ENCODE measurements around the gene TOMM40.
A peak's percentile ranks its signal among the peaks of the same experiment; 100 is the strongest.
"Not testable (repeated sequence)": the region's sequence is repeated elsewhere in the genome, so short reads cannot be mapped to it uniquely, and the experiment has no call there.

Gene TOMM40

DNA sequence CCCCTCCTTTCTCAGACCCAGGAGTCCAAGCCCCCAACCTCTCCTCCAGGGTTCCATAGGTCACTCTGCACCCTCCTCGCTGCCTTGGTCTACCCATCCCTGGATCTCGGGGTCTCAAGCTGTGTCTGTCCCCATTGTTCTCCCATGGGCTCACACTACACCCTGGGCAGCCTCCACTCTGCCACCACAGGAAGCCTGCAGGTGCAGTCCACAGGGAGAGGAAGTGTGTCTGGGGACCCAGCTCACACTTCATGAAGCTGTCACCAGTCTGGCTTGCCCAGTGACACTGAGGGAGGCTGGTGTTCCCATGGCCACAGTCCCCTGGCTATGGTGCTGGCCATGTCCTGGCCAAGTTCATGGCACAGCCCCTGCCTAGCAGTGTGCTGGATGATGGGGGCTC is 39.6 kb upstream of the TOMM40 start:
- Histone ChIP-seq H3K27ac (ENCODE audit: low read depth, low read length) (no peak overlapping the region), H3K27me3 (ENCODE audit: control insufficient read depth in 1 of 2, insufficient read depth in 2 of 2, low read length in 2 of 2) (no peaks in the 10 kb centered on the region), H3K4me1 (ENCODE audit: control insufficient read depth in 1 of 2, insufficient read depth in 2 of 2, low read length in 2 of 2) (peaks cover 11 to 21% of the 10 kb centered on the region in 2 donors), H3K9me3 (ENCODE audit: control insufficient read depth in 1 of 2, low read length in 2 of 2) (no peaks in the 10 kb centered on the region), H3K36me3 (ENCODE audit: control insufficient read depth in 1 of 2, insufficient read depth in 2 of 2, low read length in 2 of 2) (no peaks in the 10 kb centered on the region), H3K9ac (ENCODE audit: low read depth in 1 of 2, low read length in 2 of 2) (no peak overlapping the region), H3K4me3 (ENCODE audit: low read depth in 1 of 2, low read length in 2 of 2) (no peak overlapping the region)

DNA sequence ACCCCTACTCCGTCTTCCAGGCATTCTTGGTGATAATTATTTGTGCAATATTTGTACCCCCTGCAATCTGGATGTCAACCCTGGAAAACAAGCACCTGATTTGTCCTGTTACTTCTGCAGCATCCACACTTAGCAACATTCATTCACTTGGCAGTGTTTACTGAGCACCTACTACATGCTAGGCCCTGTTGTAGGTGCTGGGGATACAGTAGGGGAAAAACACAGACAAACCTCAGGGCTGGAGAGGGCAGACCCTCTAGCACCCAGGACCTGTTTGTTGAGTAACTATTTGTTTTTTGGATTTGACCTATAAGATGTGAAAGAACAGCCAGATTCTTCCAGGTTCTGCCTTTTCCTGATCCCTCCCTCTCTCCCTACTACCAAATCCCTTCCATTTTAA is 35.4 kb upstream of the TOMM40 start:
- Histone ChIP-seq H3K36me3 (ENCODE audit: control insufficient read depth in 1 of 2, insufficient read depth in 2 of 2, low read length in 2 of 2) (peaks cover 0 to 8% of the 10 kb centered on the region in 2 donors), H3K27ac (ENCODE audit: low read depth, low read length) (no peak overlapping the region), H3K27me3 (ENCODE audit: control insufficient read depth in 1 of 2, insufficient read depth in 2 of 2, low read length in 2 of 2) (no peaks in the 10 kb centered on the region), H3K4me1 (ENCODE audit: control insufficient read depth in 1 of 2, insufficient read depth in 2 of 2, low read length in 2 of 2) (peaks cover 12 to 17% of the 10 kb centered on the region in 2 donors), H3K9me3 (ENCODE audit: control insufficient read depth in 1 of 2, low read length in 2 of 2) (no peaks in the 10 kb centered on the region), H3K4me3 (ENCODE audit: low read depth in 1 of 2, low read length in 2 of 2) (no peak overlapping the region), H3K9ac (ENCODE audit: low read depth in 1 of 2, low read length in 2 of 2) (no peak overlapping the region)

DNA sequence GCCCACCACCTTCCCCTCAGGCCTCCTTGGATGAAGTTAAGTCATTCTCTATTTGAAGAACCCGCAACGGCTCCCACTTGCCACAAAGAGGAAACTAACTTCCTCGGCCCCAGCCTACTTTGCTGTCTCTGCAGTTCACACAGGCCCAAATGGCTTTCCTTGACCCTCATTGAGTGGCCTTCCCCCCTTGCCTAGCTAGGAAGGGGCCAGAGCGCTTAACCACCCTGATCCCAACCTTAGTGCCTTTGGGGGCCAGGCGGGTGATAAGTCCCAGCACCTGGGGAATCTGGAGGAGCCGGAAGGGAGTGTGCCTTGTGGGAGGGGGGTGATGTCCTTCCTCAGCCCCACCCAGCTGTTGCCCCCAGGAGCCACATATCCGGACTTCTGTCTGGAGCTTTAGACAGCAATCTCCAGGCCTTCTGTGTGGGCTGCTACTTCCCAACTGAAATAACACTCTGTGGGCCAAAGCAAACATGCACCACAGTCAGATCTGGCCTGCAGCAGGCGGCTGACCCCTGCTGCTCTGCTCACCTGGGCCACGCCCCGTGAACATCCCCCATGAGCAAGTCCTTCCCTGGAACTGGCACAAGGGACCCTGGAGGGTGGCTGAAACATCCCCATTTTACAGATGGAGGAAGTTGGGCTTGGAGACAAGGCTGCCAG is 34.5 kb upstream of the TOMM40 start:
- Histone ChIP-seq H3K4me3 (ENCODE audit: low read depth in 1 of 2, low read length in 2 of 2) (no peak overlapping the region), H3K36me3 (ENCODE audit: control insufficient read depth in 1 of 2, insufficient read depth in 2 of 2, low read length in 2 of 2) (peaks cover 0 to 14% of the 10 kb centered on the region in 2 donors), H3K27ac (ENCODE audit: low read depth, low read length) (no peak overlapping the region), H3K9me3 (ENCODE audit: control insufficient read depth in 1 of 2, low read length in 2 of 2) (no peaks in the 10 kb centered on the region), H3K9ac (ENCODE audit: low read depth in 1 of 2, low read length in 2 of 2) (no peak overlapping the region), H3K27me3 (ENCODE audit: control insufficient read depth in 1 of 2, insufficient read depth in 2 of 2, low read length in 2 of 2) (no peaks in the 10 kb centered on the region), H3K4me1 (ENCODE audit: control insufficient read depth in 1 of 2, insufficient read depth in 2 of 2, low read length in 2 of 2) (peaks cover 12 to 17% of the 10 kb centered on the region in 2 donors)

DNA sequence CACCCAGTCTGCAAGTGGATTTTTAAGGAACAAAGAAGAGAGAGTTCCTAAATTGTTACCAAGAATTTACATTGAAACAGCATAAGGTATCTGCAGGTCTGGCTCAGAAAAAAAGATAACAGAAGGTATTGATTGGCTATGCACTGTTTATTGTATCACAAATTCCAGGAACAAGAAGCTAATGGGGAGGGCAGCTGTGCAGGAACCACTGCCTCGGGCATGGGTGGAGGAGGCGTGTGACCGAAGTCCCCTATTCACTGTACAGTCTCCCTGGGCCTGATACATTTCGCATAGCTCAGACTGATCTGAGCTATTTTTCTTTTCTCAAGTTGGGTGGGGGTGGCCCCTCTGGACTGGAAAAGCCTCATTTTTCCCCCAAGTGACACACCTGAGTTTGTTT is 33.2 kb upstream of the TOMM40 start:
- Histone ChIP-seq H3K4me1 (ENCODE audit: control insufficient read depth in 1 of 2, insufficient read depth in 2 of 2, low read length in 2 of 2) (peaks cover 12 to 17% of the 10 kb centered on the region in 2 donors), H3K27me3 (ENCODE audit: control insufficient read depth in 1 of 2, insufficient read depth in 2 of 2, low read length in 2 of 2) (no peaks in the 10 kb centered on the region), H3K27ac (ENCODE audit: low read depth, low read length) (peak overlapping the region; percentile 10), H3K9me3 (ENCODE audit: control insufficient read depth in 1 of 2, low read length in 2 of 2) (no peaks in the 10 kb centered on the region), H3K36me3 (ENCODE audit: control insufficient read depth in 1 of 2, insufficient read depth in 2 of 2, low read length in 2 of 2) (peaks cover 0 to 14% of the 10 kb centered on the region in 2 donors), H3K9ac (ENCODE audit: low read depth in 1 of 2, low read length in 2 of 2) (no peak overlapping the region), H3K4me3 (ENCODE audit: low read depth in 1 of 2, low read length in 2 of 2) (no peak overlapping the region)

DNA sequence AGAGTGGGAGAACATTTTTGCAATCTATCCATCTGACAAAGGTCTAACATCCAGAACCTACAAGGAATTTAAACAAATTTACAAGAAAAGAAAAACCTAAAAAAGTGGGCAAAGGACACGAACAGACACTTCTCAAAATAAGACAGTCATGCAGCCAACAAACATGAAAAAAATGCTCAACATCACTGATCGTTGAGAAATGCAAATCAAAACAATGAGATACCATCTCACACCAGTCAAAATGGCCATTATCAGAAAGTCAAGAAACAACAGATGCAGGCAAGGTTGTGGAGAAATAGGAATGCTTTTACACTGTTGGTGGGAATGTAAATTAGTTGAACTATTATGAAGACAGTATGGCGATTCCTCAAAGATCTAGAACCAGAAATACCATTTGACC is 29.5 kb upstream of the TOMM40 start:
- H3K36me3 ChIP-seq (ENCODE audit: control insufficient read depth in 1 of 2, insufficient read depth in 2 of 2, low read length in 2 of 2): peaks cover 0 to 21% of the 10 kb centered on the region in 2 donors
- not testable (repeated sequence) for H3K9ac ChIP-seq (ENCODE audit: low read depth in 1 of 2, low read length in 2 of 2); H3K27me3 ChIP-seq (ENCODE audit: control insufficient read depth in 1 of 2, insufficient read depth in 2 of 2, low read length in 2 of 2); H3K4me3 ChIP-seq (ENCODE audit: low read depth in 1 of 2, low read length in 2 of 2); H3K9me3 ChIP-seq (ENCODE audit: control insufficient read depth in 1 of 2, low read length in 2 of 2); H3K27ac ChIP-seq (ENCODE audit: low read depth, low read length)
- peaks cover 7 to 12% of the 10 kb centered on the region in 2 donors for H3K4me1 ChIP-seq (ENCODE audit: control insufficient read depth in 1 of 2, insufficient read depth in 2 of 2, low read length in 2 of 2)

DNA sequence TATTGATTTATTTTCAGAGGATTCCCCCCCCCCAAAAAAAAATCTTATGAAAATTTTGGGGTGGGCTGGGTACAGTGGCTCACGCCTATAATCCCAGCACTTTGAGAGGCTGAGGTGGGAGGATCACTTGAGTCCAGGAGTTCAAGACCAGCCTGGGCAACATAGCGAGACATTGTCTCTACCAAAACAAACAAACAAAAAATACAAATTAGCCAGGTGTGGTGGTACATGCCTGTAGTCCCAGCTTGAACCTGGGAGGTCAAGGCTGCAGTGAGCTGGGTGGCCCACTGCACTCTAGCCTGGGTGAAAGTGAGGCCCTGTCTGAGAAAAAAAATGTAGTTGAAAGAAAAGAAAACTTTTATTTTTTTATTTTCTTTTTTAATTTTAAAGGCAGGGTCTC is 27.1 kb upstream of the TOMM40 start:
- H3K9ac ChIP-seq (ENCODE audit: low read depth in 1 of 2, low read length in 2 of 2): no peak overlapping the region
- no peaks in the 10 kb centered on the region for H3K27me3 ChIP-seq (ENCODE audit: control insufficient read depth in 1 of 2, insufficient read depth in 2 of 2, low read length in 2 of 2)
- H3K4me3 ChIP-seq (ENCODE audit: low read depth in 1 of 2, low read length in 2 of 2): no peak overlapping the region
- no peak overlapping the region for H3K27ac ChIP-seq (ENCODE audit: low read depth, low read length)
- peaks cover 2 to 3% of the 10 kb centered on the region in 2 donors for H3K4me1 ChIP-seq (ENCODE audit: control insufficient read depth in 1 of 2, insufficient read depth in 2 of 2, low read length in 2 of 2)
- peaks cover 0 to 21% of the 10 kb centered on the region in 2 donors for H3K36me3 ChIP-seq (ENCODE audit: control insufficient read depth in 1 of 2, insufficient read depth in 2 of 2, low read length in 2 of 2)
- H3K9me3 ChIP-seq (ENCODE audit: control insufficient read depth in 1 of 2, low read length in 2 of 2): no peaks in the 10 kb centered on the region

DNA sequence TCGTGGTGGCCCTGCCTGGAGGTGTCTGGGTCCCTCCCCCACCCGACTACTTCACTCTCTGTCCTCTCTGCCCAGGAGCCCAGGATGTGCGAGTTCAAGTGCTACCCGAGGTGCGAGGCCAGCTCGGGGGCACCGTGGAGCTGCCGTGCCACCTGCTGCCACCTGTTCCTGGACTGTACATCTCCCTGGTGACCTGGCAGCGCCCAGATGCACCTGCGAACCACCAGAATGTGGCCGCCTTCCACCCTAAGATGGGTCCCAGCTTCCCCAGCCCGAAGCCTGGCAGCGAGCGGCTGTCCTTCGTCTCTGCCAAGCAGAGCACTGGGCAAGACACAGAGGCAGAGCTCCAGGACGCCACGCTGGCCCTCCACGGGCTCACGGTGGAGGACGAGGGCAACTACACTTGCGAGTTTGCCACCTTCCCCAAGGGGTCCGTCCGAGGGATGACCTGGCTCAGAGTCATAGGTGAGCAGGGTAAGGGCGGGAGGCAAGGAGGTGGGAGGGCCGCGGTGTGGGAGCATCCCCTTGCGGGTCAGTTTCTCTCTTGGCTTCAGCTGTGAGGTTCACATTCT is 25.8 kb upstream of the TOMM40 start:
- Histone ChIP-seq H3K4me3 (ENCODE audit: low read depth in 1 of 2, low read length in 2 of 2) (no peak overlapping the region), H3K9me3 (ENCODE audit: control insufficient read depth in 1 of 2, low read length in 2 of 2) (no peaks in the 10 kb centered on the region), H3K36me3 (ENCODE audit: control insufficient read depth in 1 of 2, insufficient read depth in 2 of 2, low read length in 2 of 2) (peaks cover 0 to 17% of the 10 kb centered on the region in 2 donors), H3K27ac (ENCODE audit: low read depth, low read length) (no peak overlapping the region), H3K27me3 (ENCODE audit: control insufficient read depth in 1 of 2, insufficient read depth in 2 of 2, low read length in 2 of 2) (no peaks in the 10 kb centered on the region), H3K9ac (ENCODE audit: low read depth in 1 of 2, low read length in 2 of 2) (no peak overlapping the region), H3K4me1 (ENCODE audit: control insufficient read depth in 1 of 2, insufficient read depth in 2 of 2, low read length in 2 of 2) (peaks cover 8 to 9% of the 10 kb centered on the region in 2 donors)

DNA sequence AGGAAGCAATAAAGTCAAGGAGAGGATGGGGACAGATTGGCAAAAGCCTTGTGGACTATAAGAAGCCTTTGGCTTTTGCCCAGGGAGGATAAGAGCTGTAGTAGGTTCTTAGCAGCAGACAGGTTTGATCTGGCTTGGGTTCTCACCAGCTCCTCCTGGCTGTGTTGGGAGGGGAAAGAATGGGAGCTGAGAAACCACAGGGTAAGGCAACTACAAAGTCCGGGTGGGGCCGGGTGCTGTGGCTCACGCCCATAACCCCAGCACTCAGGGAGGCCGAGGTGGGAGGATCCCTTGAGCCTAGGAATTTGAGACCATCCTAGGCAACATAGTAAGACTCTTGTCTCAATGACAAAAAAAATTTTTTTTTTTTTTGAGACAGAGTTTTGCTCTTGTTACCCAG is 24.4 kb upstream of the TOMM40 start:
- Histone ChIP-seq H3K36me3 (ENCODE audit: control insufficient read depth in 1 of 2, insufficient read depth in 2 of 2, low read length in 2 of 2) (peaks cover 2 to 14% of the 10 kb centered on the region in 2 donors), H3K27me3 (ENCODE audit: control insufficient read depth in 1 of 2, insufficient read depth in 2 of 2, low read length in 2 of 2) (no peaks in the 10 kb centered on the region), H3K27ac (ENCODE audit: low read depth, low read length) (no peak overlapping the region), H3K9ac (ENCODE audit: low read depth in 1 of 2, low read length in 2 of 2) (no peak overlapping the region), H3K4me1 (ENCODE audit: control insufficient read depth in 1 of 2, insufficient read depth in 2 of 2, low read length in 2 of 2) (peaks cover 9 to 11% of the 10 kb centered on the region in 2 donors), H3K9me3 (ENCODE audit: control insufficient read depth in 1 of 2, low read length in 2 of 2) (no peaks in the 10 kb centered on the region), H3K4me3 (ENCODE audit: low read depth in 1 of 2, low read length in 2 of 2) (no peak overlapping the region)

DNA sequence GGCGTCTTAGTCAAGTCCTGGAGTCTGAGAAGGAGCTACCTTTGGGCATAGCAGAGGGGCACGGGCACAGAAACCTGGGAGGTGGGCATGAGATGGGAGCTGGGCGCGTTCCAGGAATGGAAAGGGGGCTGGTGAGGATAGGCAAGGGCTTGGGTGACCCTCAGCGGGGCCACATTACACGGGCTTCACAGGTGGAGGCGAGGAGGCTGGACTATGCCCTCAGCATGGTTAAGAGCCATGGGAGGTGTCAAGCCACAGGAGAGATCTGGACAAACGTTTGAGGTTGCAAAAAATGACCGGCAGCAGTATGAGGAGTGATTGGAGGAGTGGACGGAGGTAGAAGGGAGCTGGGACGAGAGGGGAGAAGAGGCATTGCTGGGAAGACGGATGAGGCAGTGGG is 23.5 kb upstream of the TOMM40 start:
- Histone ChIP-seq H3K9me3 (ENCODE audit: control insufficient read depth in 1 of 2, low read length in 2 of 2) (no peaks in the 10 kb centered on the region), H3K4me1 (ENCODE audit: control insufficient read depth in 1 of 2, insufficient read depth in 2 of 2, low read length in 2 of 2) (peaks cover 9 to 11% of the 10 kb centered on the region in 2 donors), H3K36me3 (ENCODE audit: control insufficient read depth in 1 of 2, insufficient read depth in 2 of 2, low read length in 2 of 2) (peaks cover 6 to 23% of the 10 kb centered on the region in 2 donors), H3K27ac (ENCODE audit: low read depth, low read length) (no peak overlapping the region), H3K4me3 (ENCODE audit: low read depth in 1 of 2, low read length in 2 of 2) (no peak overlapping the region), H3K9ac (ENCODE audit: low read depth in 1 of 2, low read length in 2 of 2) (no peak overlapping the region), H3K27me3 (ENCODE audit: control insufficient read depth in 1 of 2, insufficient read depth in 2 of 2, low read length in 2 of 2) (no peaks in the 10 kb centered on the region)

DNA sequence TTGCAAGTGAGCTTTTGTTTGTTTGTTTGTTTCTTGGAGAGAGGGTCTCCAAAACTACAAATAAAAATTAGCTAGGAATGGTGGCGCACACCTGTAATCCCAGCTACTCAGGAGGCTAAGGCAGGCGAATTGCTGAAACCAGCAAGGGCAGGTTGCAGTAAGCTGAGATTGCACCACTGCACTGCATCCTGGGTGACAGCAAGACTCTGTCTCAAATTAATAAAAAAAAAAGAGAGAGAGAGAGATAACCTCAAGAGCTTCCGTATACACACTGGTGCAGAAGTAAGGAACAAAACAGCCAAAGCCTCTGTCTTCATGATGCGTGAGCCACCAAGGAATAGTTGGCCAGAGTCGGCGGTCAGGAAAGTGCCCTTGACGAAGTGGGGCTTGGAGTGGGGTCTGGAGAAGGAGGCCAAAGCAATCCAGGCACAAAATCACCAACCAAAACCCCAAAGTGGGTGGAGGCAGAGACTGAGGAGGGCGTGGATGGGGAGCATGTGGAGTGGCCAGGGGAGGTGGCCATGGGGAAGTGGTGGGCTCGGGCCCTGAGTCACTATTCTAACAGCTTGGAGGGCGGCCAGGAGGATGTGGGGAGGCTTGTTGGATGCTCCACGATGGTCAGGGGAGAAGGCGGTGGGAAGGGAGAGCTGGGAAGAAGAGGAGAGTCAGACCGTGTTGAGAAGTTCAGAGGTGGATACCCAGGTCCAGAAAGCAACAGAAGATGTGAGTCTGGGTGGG is 21.2 kb upstream of the TOMM40 start:
- Histone ChIP-seq H3K4me1 (ENCODE audit: control insufficient read depth in 1 of 2, insufficient read depth in 2 of 2, low read length in 2 of 2) (peaks cover 9 to 11% of the 10 kb centered on the region in 2 donors), H3K27ac (ENCODE audit: low read depth, low read length) (no peak overlapping the region), H3K4me3 (ENCODE audit: low read depth in 1 of 2, low read length in 2 of 2) (no peak overlapping the region), H3K36me3 (ENCODE audit: control insufficient read depth in 1 of 2, insufficient read depth in 2 of 2, low read length in 2 of 2) (peaks cover 22 to 44% of the 10 kb centered on the region in 2 donors), H3K9me3 (ENCODE audit: control insufficient read depth in 1 of 2, low read length in 2 of 2) (no peaks in the 10 kb centered on the region), H3K9ac (ENCODE audit: low read depth in 1 of 2, low read length in 2 of 2) (no peak overlapping the region), H3K27me3 (ENCODE audit: control insufficient read depth in 1 of 2, insufficient read depth in 2 of 2, low read length in 2 of 2) (no peaks in the 10 kb centered on the region)
